ENCODE results near the gene OPHN1. TPM values are rescaled to one million over a fixed set of nuclear protein-coding genes. Genes with fewer than 3 reads are reported as not detected.

Gene OPHN1
- total and polyA plus RNA-seq, 2 donors (not counting 3 experiments of a cell fraction or from before 2014, with no cell fraction given): 3.9 to 6.7 TPM

- H3K4me1 ChIP-seq (ENCODE audit: control insufficient read depth, extremely low read depth, insufficient read depth, low read length): no peaks in the 10 kb centered on the region
- H3K4me2 ChIP-seq (ENCODE audit: insufficient read depth, low read length): no peak overlapping the region
- H3K27me3 ChIP-seq (ENCODE audit: control insufficient read depth in 2 of 2, insufficient read depth in 2 of 2, low read length in 2 of 2): no peaks in the 10 kb centered on the region
- no peaks in the 10 kb centered on the region for H3K9me1 ChIP-seq (replicated peaks; ENCODE audit: control insufficient read depth, extremely low read depth, insufficient read depth, low read length)
- no peak overlapping the region for H2AFZ ChIP-seq (ENCODE audit: low read depth, low read length)
- FAIRE-seq (no peak), DNase-seq (ENCODE audit: low read depth, low spot score) (no peak)
- TF ChIP-seq, protein P1, sequence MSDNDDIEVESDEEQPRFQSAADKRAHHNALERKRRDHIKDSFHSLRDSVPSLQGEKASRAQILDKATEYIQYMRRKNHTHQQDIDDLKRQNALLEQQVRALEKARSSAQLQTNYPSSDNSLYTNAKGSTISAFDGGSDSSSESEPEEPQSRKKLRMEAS (IDR thresholded peaks at IDR 0.05; ENCODE audit: insufficient read depth, insufficient read length): no peak
- TF ChIP-seq MYC (IDR thresholded peaks at IDR 0.05; ENCODE audit: low read depth, low read length) (no peak), POLR2AphosphoS5 (IDR thresholded peaks at IDR 0.05; ENCODE audit: insufficient read depth, low read depth, low read length) (no peak)
- H3K27ac ChIP-seq (ENCODE audit: insufficient read depth, low read depth, low read length): no peak overlapping the region
- H3K4me3 ChIP-seq (replicated peaks in 1 of 3; ENCODE audit: insufficient read depth in 1 of 3, low read depth in 1 of 3, low read length in 3 of 3): no peak overlapping the region
- H3K9ac ChIP-seq (replicated peaks; ENCODE audit: extremely low read depth, insufficient read depth, low read length): no peak overlapping the region
- H4K20me1 ChIP-seq (replicated peaks; ENCODE audit: control insufficient read depth, extremely low read depth, insufficient read depth, low read length): no peaks in the 10 kb centered on the region
- BruUV-seq (replicated peaks): no TSS peak
- dilution Hi-C loops (cut with MboI; ENCODE audit: extremely low pct_ligation_motif_present, low sequenced_read_pairs): no loop called here
- H3K9me3 ChIP-seq (replicated peaks; ENCODE audit: control insufficient read depth, insufficient read depth, low read length): no peaks in the 10 kb centered on the region
- H3K36me3 ChIP-seq (ENCODE audit: control insufficient read depth in 2 of 2, extremely low read depth in 1 of 2, insufficient read depth in 2 of 2, low read length in 2 of 2): no peaks in the 10 kb centered on the region
- intact Hi-C loops (cut with micrococcal nuclease): no loop called here
- CTCF ChIA-PET: no interaction called here
- POLR2A ChIA-PET: no interaction called here
- H3K79me2 ChIP-seq (ENCODE audit: control insufficient read depth, insufficient read depth, low read length): no peaks in the 10 kb centered on the region
Observed at GRCh38 chrX:68354879-68355628, 78.2 kb downstream of the OPHN1 start.

- FAIRE-seq (peak; percentile 60), DNase-seq (ENCODE audit: low read depth, low spot score) (peak; percentile 3)
- no peak overlapping the region for H3K9ac ChIP-seq (replicated peaks; ENCODE audit: extremely low read depth, insufficient read depth, low read length)
- H3K27me3 ChIP-seq (ENCODE audit: control insufficient read depth in 2 of 2, insufficient read depth in 2 of 2, low read length in 2 of 2): no peaks in the 10 kb centered on the region
- H3K27ac ChIP-seq (ENCODE audit: insufficient read depth, low read depth, low read length): no peak overlapping the region
- no peaks in the 10 kb centered on the region for H3K79me2 ChIP-seq (ENCODE audit: control insufficient read depth, insufficient read depth, low read length)
- H3K9me3 ChIP-seq (replicated peaks; ENCODE audit: control insufficient read depth, insufficient read depth, low read length): no peaks in the 10 kb centered on the region
- H3K4me2 ChIP-seq (ENCODE audit: insufficient read depth, low read length): no peak overlapping the region
- ChIA-PET POLR2A (no interaction called here), CTCF (no interaction called here)
- dilution Hi-C loops (cut with MboI; ENCODE audit: extremely low pct_ligation_motif_present, low sequenced_read_pairs) (no loop called here), intact Hi-C loops (cut with micrococcal nuclease) (no loop called here)
- H2AFZ ChIP-seq (ENCODE audit: low read depth, low read length): no peak overlapping the region
- H4K20me1 ChIP-seq (replicated peaks; ENCODE audit: control insufficient read depth, extremely low read depth, insufficient read depth, low read length): no peaks in the 10 kb centered on the region
- no peak overlapping the region for H3K4me3 ChIP-seq (replicated peaks in 1 of 3; ENCODE audit: insufficient read depth in 1 of 3, low read depth in 1 of 3, low read length in 3 of 3)
- H3K36me3 ChIP-seq (ENCODE audit: control insufficient read depth in 2 of 2, extremely low read depth in 1 of 2, insufficient read depth in 2 of 2, low read length in 2 of 2): no peaks in the 10 kb centered on the region
- TF ChIP-seq POLR2A (IDR thresholded peaks at IDR 0.05; ENCODE audit: low read depth, low read length): no peak
- TF ChIP-seq MYC (IDR thresholded peaks at IDR 0.05; ENCODE audit: low read depth, low read length): no peak
- TF ChIP-seq JUN (IDR thresholded peaks at IDR 0.05; ENCODE audit: borderline replicate concordance, insufficient read depth, insufficient read length, low read depth): no peak
- TF ChIP-seq, protein P1 (IDR thresholded peaks at IDR 0.05; ENCODE audit: insufficient read depth, insufficient read length): no peak
- TF ChIP-seq POLR2AphosphoS5 (IDR thresholded peaks at IDR 0.05; ENCODE audit: insufficient read depth, low read depth, low read length): no peak
- no peak for TF ChIP-seq EZH2 (IDR thresholded peaks at IDR 0.05; ENCODE audit: borderline replicate concordance, low read depth, low read length, severe bottlenecking)
- TF ChIP-seq, protein P2, sequence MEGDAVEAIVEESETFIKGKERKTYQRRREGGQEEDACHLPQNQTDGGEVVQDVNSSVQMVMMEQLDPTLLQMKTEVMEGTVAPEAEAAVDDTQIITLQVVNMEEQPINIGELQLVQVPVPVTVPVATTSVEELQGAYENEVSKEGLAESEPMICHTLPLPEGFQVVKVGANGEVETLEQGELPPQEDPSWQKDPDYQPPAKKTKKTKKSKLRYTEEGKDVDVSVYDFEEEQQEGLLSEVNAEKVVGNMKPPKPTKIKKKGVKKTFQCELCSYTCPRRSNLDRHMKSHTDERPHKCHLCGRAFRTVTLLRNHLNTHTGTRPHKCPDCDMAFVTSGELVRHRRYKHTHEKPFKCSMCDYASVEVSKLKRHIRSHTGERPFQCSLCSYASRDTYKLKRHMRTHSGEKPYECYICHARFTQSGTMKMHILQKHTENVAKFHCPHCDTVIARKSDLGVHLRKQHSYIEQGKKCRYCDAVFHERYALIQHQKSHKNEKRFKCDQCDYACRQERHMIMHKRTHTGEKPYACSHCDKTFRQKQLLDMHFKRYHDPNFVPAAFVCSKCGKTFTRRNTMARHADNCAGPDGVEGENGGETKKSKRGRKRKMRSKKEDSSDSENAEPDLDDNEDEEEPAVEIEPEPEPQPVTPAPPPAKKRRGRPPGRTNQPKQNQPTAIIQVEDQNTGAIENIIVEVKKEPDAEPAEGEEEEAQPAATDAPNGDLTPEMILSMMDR (IDR thresholded peaks at IDR 0.05; ENCODE audit: extremely low read depth in 1 of 2, insufficient read depth in 1 of 2, low read depth in 1 of 2, low read length in 2 of 2): no peak
- TF ChIP-seq GATA2 (IDR thresholded peaks at IDR 0.05; ENCODE audit: insufficient read depth, insufficient read length, low read depth, low read length): no peak
- TF ChIP-seq FOS (IDR thresholded peaks at IDR 0.05; ENCODE audit: borderline replicate concordance, insufficient read depth, low read length): no peak
- H3K9me1 ChIP-seq (replicated peaks; ENCODE audit: control insufficient read depth, extremely low read depth, insufficient read depth, low read length): no peaks in the 10 kb centered on the region
- BruUV-seq (replicated peaks): no TSS peak
- H3K4me1 ChIP-seq (ENCODE audit: control insufficient read depth, extremely low read depth, insufficient read depth, low read length): no peaks in the 10 kb centered on the region
Observed at GRCh38 chrX:68345025-68345424, 88.3 kb downstream of the OPHN1 start.

All from endothelial cell of umbilical vein (primary cell).